T-cell (primary cell): ENCODE data around the gene BRF1. TPM values are rescaled to one million over a fixed set of nuclear protein-coding genes. Genes with fewer than 3 reads are reported as not detected.
A peak's percentile ranks its signal among the peaks of the same experiment; 100 is the strongest.
"Not testable (repeated sequence)": the region's sequence is repeated elsewhere in the genome, so short reads cannot be mapped to it uniquely, and the experiment has no call there.

ENCODE experiments used
- ATAC-seq, 4 experiments: fragments of 200-7000 bp in 3 of 4; fragments of 150-1000 bp in 1 of 4; cut with Tn5 transposase; replicated peaks in 1 of 4; 1 replicate in 3 of 4; 2 replicates in 1 of 4; pipeline ENCODE4 v1.10.0; 2021; ENCODE audit warnings: moderate library complexity in 3 of 4, mild to moderate bottlenecking in 2 of 4, moderate number of reproducible peaks in 1 of 4
- CTCF ChIA-PET, 2 donors: fragments of 300-600 bp; sonication (Branson Sonifier 250); formaldehyde crosslinking; loops; one replicate each; lab custom pipeline; 2022; ENCODE audit warnings: antibody characterized with exemption in 2 of 2; lab: Charles Lee
- POLR2A ChIA-PET, 2 donors: fragments of 300-600 bp; sonication (Branson Sonifier 250); formaldehyde crosslinking; loops; one replicate each; lab custom pipeline; 2022; ENCODE audit warnings: antibody characterized with exemption in 2 of 2; lab: Charles Lee
- DNase-seq, 35 experiments: peaks; one replicate each; pipeline versions ENCODE4 v3.0.0 to v3.0.0-alpha.2; 2013 to 2023
- H3K27ac ChIP-seq: one replicate; pipeline ENCODE4 v1.5.1; 2013; ENCODE audit warnings: low read length
- H3K27me3 ChIP-seq, 2 experiments: replicated peaks in 1 of 2; 1 replicate in 1 of 2; 2 replicates in 1 of 2; pipeline versions ENCODE4 v1.6.1 to v1.7.0; 2013; ENCODE audit warnings: low read length in 1 of 2, mixed read lengths in 1 of 2; ENCODE audit not compliant: control insufficient read depth in 2 of 2, insufficient read depth in 2 of 2; ENCODE audit errors: extremely low read depth in 1 of 2
- H3K36me3 ChIP-seq, 2 donors: 1 replicate in 1 of 2; 2 replicates in 1 of 2; pipeline versions ENCODE4 v1.6.1 to v1.7.0; 2013; ENCODE audit warnings: low read length in 1 of 2; ENCODE audit not compliant: control insufficient read depth in 2 of 2, insufficient read depth in 1 of 2; ENCODE audit errors: extremely low read depth in 1 of 2
- H3K4me1 ChIP-seq, 2 experiments: 1 replicate in 1 of 2; 2 replicates in 1 of 2; pipeline versions ENCODE4 v1.6.1 to v1.7.0; 2013; ENCODE audit warnings: low read length in 2 of 2, mixed read lengths in 1 of 2; ENCODE audit not compliant: insufficient read depth in 2 of 2, control insufficient read depth in 1 of 2; ENCODE audit errors: extremely low read depth in 1 of 2
- H3K4me3 ChIP-seq, 2 donors: 1 replicate in 1 of 2; 2 replicates in 1 of 2; pipeline versions ENCODE4 v1.5.1 to v1.7.0; 2013; ENCODE audit warnings: mild to moderate bottlenecking in 2 of 2, low read length in 1 of 2, moderate library complexity in 1 of 2; ENCODE audit not compliant: control insufficient read depth in 1 of 2; ENCODE audit errors: extremely low read depth in 1 of 2
- H3K9me3 ChIP-seq: 2 replicates; pipeline ENCODE4 v1.7.0; 2013
- H3K27ac Mint-ChIP-seq, 2 donors: one replicate each; pipeline ENCODE4 v1.8.0; 2020 to 2021; ENCODE audit warnings: mild to moderate bottlenecking in 2 of 2, mixed read lengths in 2 of 2
- H3K27me3 Mint-ChIP-seq, 2 donors: one replicate each; pipeline ENCODE4 v1.8.0; 2021 to 2022; ENCODE audit warnings: mixed read lengths in 2 of 2
- H3K36me3 Mint-ChIP-seq: one replicate; pipeline ENCODE4 v1.8.0; 2021; ENCODE audit warnings: mixed read lengths
- H3K4me1 Mint-ChIP-seq, 3 donors: one replicate each; pipeline ENCODE4 v1.8.0; 2020 to 2022; ENCODE audit warnings: mixed read lengths in 3 of 3, mild to moderate bottlenecking in 1 of 3
- H3K4me3 Mint-ChIP-seq, 3 donors: one replicate each; pipeline ENCODE4 v1.8.0; 2020 to 2022; ENCODE audit warnings: mild to moderate bottlenecking in 3 of 3, mixed read lengths in 3 of 3, moderate library complexity in 3 of 3
- H3K9me3 Mint-ChIP-seq, 3 donors: one replicate each; pipeline ENCODE4 v1.8.0; 2020 to 2022; ENCODE audit warnings: mixed read lengths in 3 of 3
- WGBS: methylation state at CpG from one replicate; pipeline ENCODE4 v1.1.5; 2013; ENCODE audit warnings: missing lambda C conversion rate; ENCODE audit not compliant: insufficient coverage; 5-methylcytosine and 5-hydroxymethylcytosine counted together
- total RNA-seq, 35 experiments: library from RNA in 6 of 35; stranded (reverse) in 6 of 35; fragments of 120-200 nt in 1 of 35; gene quantifications; one replicate each; pipeline versions ENCODE4 v1.2.1 to v1.2.4 and lab custom pipeline; 2013 to 2026

Gene BRF1
- total RNA-seq, 5 donors from 2014 or later (not counting 1 experiment from before 2014, with no cell fraction given), result 57.7 to 70.5 (median 66.5) TPM

DNA sequence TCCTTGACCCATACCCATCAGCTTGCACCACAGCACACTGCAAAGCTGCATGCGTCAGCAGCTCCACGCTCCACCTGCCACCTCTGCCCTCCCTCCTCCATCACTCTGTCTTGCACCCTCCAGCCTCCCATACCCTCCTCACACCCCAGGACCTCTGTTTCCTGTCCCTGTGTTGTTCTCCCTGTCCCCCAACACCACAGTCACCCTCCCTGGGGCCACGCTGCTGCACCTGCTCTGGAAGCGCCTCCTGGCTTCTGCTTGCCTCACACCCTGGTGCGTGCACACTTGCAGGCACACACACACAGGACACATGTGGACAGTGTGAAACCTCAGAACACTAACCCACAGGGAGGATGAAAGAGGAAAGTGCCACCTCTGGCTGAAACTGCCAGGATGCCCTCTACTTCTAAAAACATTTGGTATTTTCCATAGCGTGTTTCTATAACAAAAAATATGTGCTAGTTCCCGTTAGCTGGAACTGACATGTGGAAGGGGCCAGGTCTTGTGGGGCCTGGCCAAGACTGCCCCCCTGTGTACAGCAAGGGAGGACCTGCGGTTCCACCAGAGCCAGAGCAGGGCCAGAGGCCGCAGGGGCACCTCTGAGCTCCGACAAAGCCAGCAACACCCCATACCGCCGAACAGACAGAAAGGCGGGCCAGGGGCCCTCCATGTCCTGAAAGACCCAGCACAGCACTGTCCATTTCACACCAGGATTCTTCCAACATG lies 10.0 kb downstream of the BRF1 start:
- Mint-ChIP-seq H3K4me1 (peaks cover 41 to 51% (median 50%) of the 10 kb centered on the region in 3 donors), H3K27ac (peak overlapping the region in 1 of 2 donors; percentile 39), H3K4me3 (no peak overlapping the region), H3K36me3 (peaks cover 3% of the 10 kb centered on the region), H3K27me3 (no peaks in the 10 kb centered on the region), H3K9me3 (no peaks in the 10 kb centered on the region)
- no peaks in the 10 kb centered on the region for H3K9me3 ChIP-seq
- POLR2A ChIA-PET, result no interaction called here
- no peaks in the 10 kb centered on the region for H3K36me3 ChIP-seq
- DNase-seq (peak in 9 of 35 experiments; percentile 13 to 56 (median 23)), ATAC-seq (peak in 1 of 4 experiments; percentile 4)
- CTCF ChIA-PET, result no interaction called here
- no peaks in the 10 kb centered on the region for H3K27me3 ChIP-seq
- peaks cover 25 to 50% of the 10 kb centered on the region in 2 experiments for H3K4me1 ChIP-seq
- no peak overlapping the region for H3K4me3 ChIP-seq
- H3K27ac ChIP-seq, result no peak overlapping the region
- 70% methylated on average over 11 of the region's 13 CpGs for WGBS

DNA sequence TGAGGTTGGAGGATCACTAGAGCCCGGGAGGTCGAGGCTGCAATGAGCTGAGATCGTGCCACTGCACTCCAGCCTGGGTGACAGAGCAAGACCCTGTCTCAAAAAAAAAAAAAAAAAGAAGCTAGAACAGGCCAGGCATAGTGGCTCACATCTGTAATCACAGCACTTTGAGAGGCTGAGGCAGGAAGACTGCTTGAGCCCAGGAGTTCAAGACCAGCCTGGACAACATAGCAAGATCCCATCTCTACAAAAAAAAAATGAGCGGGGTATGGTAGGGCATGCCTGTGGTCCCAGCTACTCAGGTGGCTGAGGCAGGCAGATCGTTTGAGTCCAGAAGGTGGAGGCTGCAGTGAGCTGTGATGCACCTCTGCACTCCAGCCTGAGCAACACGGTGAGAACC lies 11.9 kb downstream of the BRF1 start:
- not testable (repeated sequence) for H3K36me3 ChIP-seq, H3K4me3 ChIP-seq, ATAC-seq, H3K27ac Mint-ChIP-seq, H3K27ac ChIP-seq, H3K27me3 Mint-ChIP-seq, H3K27me3 ChIP-seq, H3K4me3 Mint-ChIP-seq, DNase-seq, H3K9me3 Mint-ChIP-seq, H3K9me3 ChIP-seq
- ChIA-PET POLR2A (interaction anchor here in 1 of 2 donors (0.6 kb wide), 2 partner anchors 25 to 223 kb away, joined by 3 to 5 read pairs; partner anchors contain the start of gene PACS2), CTCF (interaction anchor here in 1 of 2 donors (0.6 kb wide), 1 partner anchor 215 kb away, joined by 7 read pairs; no protein-coding TSS in a partner anchor)
- WGBS, result 94% methylated on average over 5 of the region's 6 CpGs
- H3K4me1 ChIP-seq, result peaks cover 16 to 39% of the 10 kb centered on the region in 2 experiments
- Mint-ChIP-seq H3K4me1 (peaks cover 48 to 54% (median 54%) of the 10 kb centered on the region in 3 donors), H3K36me3 (peaks cover 13% of the 10 kb centered on the region)

DNA sequence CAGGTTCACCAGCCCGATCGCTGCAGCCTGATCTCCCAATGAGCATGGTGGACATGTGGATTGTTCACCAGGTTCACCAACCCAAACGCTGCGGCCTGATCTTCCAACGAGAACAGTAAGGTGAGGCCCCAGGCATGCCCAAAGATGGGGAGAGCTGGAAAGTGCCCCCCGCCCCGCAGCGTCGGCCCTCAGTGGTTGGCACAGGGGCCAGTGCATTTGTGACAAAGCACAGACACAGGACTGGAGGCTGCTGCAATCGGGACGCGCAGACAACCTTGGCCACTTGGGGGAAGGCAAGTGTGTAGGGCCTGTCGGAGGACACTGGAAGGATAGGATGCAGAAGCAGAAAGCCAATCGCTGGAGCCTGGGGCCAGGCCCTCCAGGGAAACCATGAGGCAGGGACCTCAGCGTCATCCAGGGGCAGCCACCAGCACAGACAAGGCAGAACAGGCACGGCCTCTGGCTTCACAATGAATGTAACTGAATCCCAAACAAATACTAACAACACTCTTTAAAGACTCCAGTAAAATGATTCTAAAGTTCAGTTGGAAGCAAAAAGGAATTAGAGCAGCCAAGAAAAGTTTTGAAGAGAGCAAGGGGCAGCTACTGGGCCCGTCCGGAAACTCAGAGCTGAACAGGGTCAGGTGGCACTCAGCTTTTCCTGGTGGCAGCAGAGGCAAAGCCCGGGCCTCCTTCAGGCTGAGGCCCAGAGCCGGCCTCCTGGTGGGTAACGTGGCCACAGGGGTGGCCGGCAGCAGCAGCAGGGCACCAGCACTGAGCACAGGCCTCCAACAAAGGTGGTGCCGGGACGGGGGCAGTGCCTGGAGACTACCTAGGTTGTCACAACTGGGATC lies 13.3 kb downstream of the BRF1 start:
- DNase-seq, result no peak
- Mint-ChIP-seq H3K36me3 (peaks cover 13% of the 10 kb centered on the region), H3K4me1 (peaks cover 41 to 50% (median 46%) of the 10 kb centered on the region in 3 donors), H3K4me3 (no peak overlapping the region), H3K27me3 (no peaks in the 10 kb centered on the region), H3K27ac (no peak overlapping the region), H3K9me3 (no peaks in the 10 kb centered on the region)
- no peak for ATAC-seq
- ChIA-PET CTCF (no interaction called here), POLR2A (no interaction called here)
- WGBS, result 95% methylated on average over 22 of the region's 24 CpGs
- peaks cover 4 to 34% of the 10 kb centered on the region in 2 experiments for H3K4me1 ChIP-seq
- H3K27ac ChIP-seq, result no peak overlapping the region
- peaks cover 0 to 3% of the 10 kb centered on the region in 2 donors for H3K36me3 ChIP-seq
- H3K9me3 ChIP-seq, result no peaks in the 10 kb centered on the region
- no peak overlapping the region for H3K4me3 ChIP-seq
- no peaks in the 10 kb centered on the region for H3K27me3 ChIP-seq

DNA sequence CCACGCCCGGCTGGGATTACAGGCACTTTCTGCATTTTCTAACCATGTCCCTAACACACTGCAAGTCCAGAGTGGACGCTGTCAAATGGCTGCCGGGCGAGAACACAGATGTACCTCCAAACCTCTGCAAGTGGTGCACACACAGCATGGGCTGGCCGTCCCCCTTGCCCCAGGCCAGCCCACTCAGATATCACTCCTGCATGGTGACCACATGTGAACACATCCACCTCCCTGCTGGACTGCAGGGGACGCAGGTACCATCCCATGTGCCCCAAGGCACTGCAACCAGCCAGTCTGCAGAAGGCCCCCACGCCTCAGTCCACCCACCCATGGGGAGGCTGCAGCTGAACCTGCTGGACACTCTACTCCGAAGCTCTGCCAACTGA lies 14.0 kb downstream of the BRF1 start:
- peaks cover 0 to 3% of the 10 kb centered on the region in 2 donors for H3K36me3 ChIP-seq
- Mint-ChIP-seq H3K4me3 (no peak overlapping the region), H3K27ac (no peak overlapping the region), H3K4me1 (peaks cover 48 to 51% (median 49%) of the 10 kb centered on the region in 3 donors), H3K36me3 (peaks cover 13% of the 10 kb centered on the region), H3K9me3 (no peaks in the 10 kb centered on the region), H3K27me3 (no peaks in the 10 kb centered on the region)
- no peak overlapping the region for H3K27ac ChIP-seq
- no peak overlapping the region for H3K4me3 ChIP-seq
- no peaks in the 10 kb centered on the region for H3K27me3 ChIP-seq
- WGBS, result 97% methylated on average over 7 of the region's 9 CpGs
- CTCF ChIA-PET, result no interaction called here
- POLR2A ChIA-PET, result no interaction called here
- no peaks in the 10 kb centered on the region for H3K9me3 ChIP-seq
- no peak for ATAC-seq
- peaks cover 3 to 32% of the 10 kb centered on the region in 2 experiments for H3K4me1 ChIP-seq
- no peak for DNase-seq

DNA sequence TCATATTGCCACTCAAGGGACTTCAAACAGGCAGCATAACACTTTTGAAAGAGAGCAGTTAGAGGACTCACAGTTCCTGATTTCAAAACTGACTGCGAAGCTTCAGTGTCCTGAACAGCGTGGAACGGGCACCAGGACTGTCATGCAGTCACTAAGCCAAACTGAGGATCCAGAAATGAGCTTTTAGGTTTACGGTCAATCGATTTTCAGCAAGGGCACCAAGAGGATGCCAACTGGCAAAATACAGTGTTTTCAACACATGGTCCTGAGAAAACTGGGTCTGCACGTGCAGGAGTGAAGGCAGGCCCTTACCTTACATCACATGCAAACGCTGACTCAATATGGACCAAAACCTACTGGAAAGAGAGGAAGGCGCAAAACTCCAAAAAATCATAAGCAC lies 15.6 kb downstream of the BRF1 start:
- Mint-ChIP-seq H3K4me3 (no peak overlapping the region), H3K27ac (no peak overlapping the region), H3K36me3 (peaks cover 13% of the 10 kb centered on the region), H3K4me1 (peaks cover 41 to 44% (median 42%) of the 10 kb centered on the region in 3 donors), H3K27me3 (no peaks in the 10 kb centered on the region), H3K9me3 (no peaks in the 10 kb centered on the region)
- POLR2A ChIA-PET, result no interaction called here
- ATAC-seq (no peak), DNase-seq (no peak)
- Histone ChIP-seq H3K9me3 (no peaks in the 10 kb centered on the region), H3K36me3 (peaks cover 3 to 8% of the 10 kb centered on the region in 2 donors), H3K27ac (no peak overlapping the region), H3K4me1 (peaks cover 0 to 29% of the 10 kb centered on the region in 2 experiments), H3K27me3 (no peaks in the 10 kb centered on the region), H3K4me3 (no peak overlapping the region)
- WGBS, result 93% methylated on average over 6 of the region's 8 CpGs
- CTCF ChIA-PET, result no interaction called here

DNA sequence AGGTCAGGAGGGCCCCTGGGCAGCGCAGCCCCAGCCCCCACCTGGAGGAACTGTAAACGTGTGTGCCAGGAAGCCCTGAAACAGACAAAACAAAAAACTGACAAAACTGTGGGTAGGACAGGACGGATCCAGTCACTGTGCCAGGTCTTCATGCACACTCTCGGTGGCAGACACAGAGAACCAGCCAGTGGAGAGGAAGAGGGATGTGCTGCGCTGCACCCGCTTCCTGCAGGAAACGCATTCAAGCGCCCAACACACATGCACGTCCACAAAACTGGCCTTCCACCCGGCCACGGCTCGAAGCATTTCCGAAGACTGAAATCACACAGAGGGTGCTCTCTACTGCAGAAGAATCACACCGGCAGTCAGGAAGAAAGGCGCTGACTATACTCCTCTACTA lies 16.9 kb downstream of the BRF1 start:
- ATAC-seq (peak; percentile 55 to 73 (median 66)), DNase-seq (peak in 1 of 35 experiments; percentile 10)
- H3K36me3 Mint-ChIP-seq, result peaks cover 13% of the 10 kb centered on the region
- no peaks in the 10 kb centered on the region for H3K9me3 ChIP-seq
- peaks cover 0 to 27% of the 10 kb centered on the region in 2 experiments for H3K4me1 ChIP-seq
- H3K4me3 Mint-ChIP-seq, result peak overlapping the region in 1 of 3 donors; percentile 62
- no peak overlapping the region for H3K27ac ChIP-seq
- H3K27ac Mint-ChIP-seq, result peak overlapping the region; percentile 31 to 53
- H3K4me3 ChIP-seq, result no peak overlapping the region
- ChIA-PET POLR2A (no interaction called here), CTCF (no interaction called here)
- no peaks in the 10 kb centered on the region for H3K9me3 Mint-ChIP-seq
- H3K27me3 ChIP-seq, result no peaks in the 10 kb centered on the region
- H3K36me3 ChIP-seq, result peaks cover 7 to 8% of the 10 kb centered on the region in 2 donors
- H3K27me3 Mint-ChIP-seq, result no peaks in the 10 kb centered on the region
- 46% methylated on average over 9 of the region's 15 CpGs for WGBS
- H3K4me1 Mint-ChIP-seq, result peaks cover 44 to 45% (median 44%) of the 10 kb centered on the region in 3 donors
